A549 (cell line): ENCODE results near the gene EFCAB14. TPM values are rescaled to one million over a fixed set of nuclear protein-coding genes. Genes with fewer than 3 reads are reported as not detected.

Experiments
- ATAC-seq, 2 experiments: fragments of 200-7000 bp in 1 of 2; fragments of >200 bp in 1 of 2; cut with Nextera tagmentation in 1 of 2; cut with Tn5 transposase in 1 of 2; 3 replicates each; pipeline versions ENCODE4 v1.8.0 to v1.9.1; 2018 to 2020; ENCODE audit warnings: mild to moderate bottlenecking in 1 of 2, moderate library complexity in 1 of 2
- CTCF ChIA-PET: fragments of 300-600 bp; sonication (Branson Sonifier 250); formaldehyde crosslinking; extraction: SDS; loops from one replicate; lab custom pipeline; 2021; ENCODE audit warnings: antibody characterized with exemption, inconsistent platforms; lab: Yijun Ruan, JAX
- POLR2A ChIA-PET: fragments of 350-600 bp; formaldehyde crosslinking; extraction: SDS; loops from one replicate; lab custom pipeline; 2021; ENCODE audit warnings: antibody characterized with exemption, inconsistent platforms; lab: Yijun Ruan, JAX
- DNase-seq, 2 experiments: peaks; one replicate each; pipeline versions ENCODE4 v3.0.0 to v3.0.0-alpha.2; 2011 to 2016; ENCODE audit warnings: low read depth in 1 of 2, low spot score in 1 of 2
- FAIRE-seq: peaks from 2 replicates; lab custom pipeline; 2011; peaks lifted over from hg19 to GRCh38; lab: Jason Lieb, UNC
- H3K27ac ChIP-seq, 2 experiments: fragments of >200 bp; sonication (Bioruptor Twin); formaldehyde crosslinking; 3 replicates each; pipeline ENCODE4 v1.5.1; 2016 to 2017
- H3K4me1 ChIP-seq: fragments of >200 bp; sonication (Bioruptor Twin); formaldehyde crosslinking; 3 replicates; pipeline ENCODE4 v1.6.1; 2016
- H3K4me2 ChIP-seq: fragments of >200 bp; sonication (Bioruptor Twin); formaldehyde crosslinking; 3 replicates; pipeline ENCODE4 v1.6.1; 2016
- H3K4me3 ChIP-seq: fragments of >200 bp; sonication (Bioruptor Twin); formaldehyde crosslinking; 3 replicates; pipeline ENCODE4 v1.5.1; 2016
- H3K9me3 ChIP-seq: fragments of >200 bp; sonication (Bioruptor Twin); formaldehyde crosslinking; 3 replicates; pipeline ENCODE4 v1.6.1; 2016
- CBX2 ChIP-seq: fragments of 200-600 bp; sonication (generic); IDR thresholded peaks from 2 replicates; pipeline ENCODE4 v1.6.1; 2016; ENCODE audit warnings: low read depth, mild to moderate bottlenecking, borderline replicate concordance
- CHD2 ChIP-seq: fragments of 150-350 bp; IDR thresholded peaks from 2 replicates; pipeline ENCODE4 v1.6.1; 2014; ENCODE audit warnings: low read length; ENCODE audit not compliant: partially characterized antibody
- CHD4 ChIP-seq: fragments of 200-600 bp; sonication (generic); IDR thresholded peaks from 2 replicates; pipeline ENCODE4 v1.6.1; 2016; ENCODE audit warnings: antibody characterized with exemption, mild to moderate bottlenecking, borderline replicate concordance
- CTCF ChIP-seq: fragments of >200 bp; sonication (Bioruptor Twin); formaldehyde crosslinking; IDR thresholded peaks from 3 replicates; pipeline ENCODE4 v1.5.1; 2016
- FOSB ChIP-seq: fragments of 250-450 bp; sonication (Bioruptor Pico); IDR thresholded peaks from 2 replicates; pipeline ENCODE4 v1.5.0; 2020; ENCODE audit warnings: mild to moderate bottlenecking, moderate library complexity
- FOSL2 ChIP-seq, 2 experiments: fragments of 450-650 bp in 1 of 2; fragments of >200 bp in 1 of 2; sonication (Bioruptor Twin) in 1 of 2; formaldehyde crosslinking; IDR thresholded peaks; 2 replicates each; pipeline versions ENCODE4 v1.5.0 to v1.6.1; 2016 to 2020; ENCODE audit warnings: mild to moderate bottlenecking in 1 of 2, moderate library complexity in 1 of 2
- HES2 ChIP-seq: fragments of >200 bp; sonication (Bioruptor Twin); formaldehyde crosslinking; IDR thresholded peaks from 2 replicates; pipeline ENCODE4 v1.6.1; 2016
- HOXA7 ChIP-seq: fragments of 250-450 bp; sonication (Bioruptor Pico); IDR thresholded peaks from 2 replicates; pipeline ENCODE4 v1.5.0; 2020; ENCODE audit warnings: mild to moderate bottlenecking, moderate library complexity
- MAFK ChIP-seq: fragments of 450-650 bp; IDR thresholded peaks from 2 replicates; pipeline ENCODE4 v1.6.1; 2014; ENCODE audit not compliant: partially characterized antibody
- MYC ChIP-seq: IDR thresholded peaks from 2 replicates; pipeline ENCODE4 v1.6.1; 2012; ENCODE audit warnings: mild to moderate bottlenecking, inconsistent platforms, low read length, improper control_type of control experiment, borderline replicate concordance
- NR3C1 ChIP-seq: fragments of >200 bp; sonication (Bioruptor Twin); formaldehyde crosslinking; IDR thresholded peaks from 3 replicates; pipeline ENCODE4 v1.6.1; 2017
- PBX3 ChIP-seq: IDR thresholded peaks from 2 replicates; pipeline ENCODE4 v1.6.1; 2012
- POLR2A ChIP-seq: IDR thresholded peaks from 2 replicates; pipeline ENCODE4 v1.6.1; 2012; ENCODE audit warnings: mild to moderate bottlenecking, low read length
- POLR2AphosphoS2 ChIP-seq: conservative IDR thresholded peaks from 2 replicates; pipeline ENCODE4 v1.6.1; 2012; ENCODE audit warnings: low read length, improper control_type of control experiment, inconsistent platforms
- RCOR1 ChIP-seq: fragments of 150-350 bp; IDR thresholded peaks from 2 replicates; pipeline ENCODE4 v1.6.1; 2014; ENCODE audit warnings: antibody characterized with exemption, low read length, low read depth
- REST ChIP-seq: fragments of 200-600 bp; sonication (generic); IDR thresholded peaks from 2 replicates; pipeline ENCODE4 v1.6.1; 2016; ENCODE audit warnings: antibody characterized with exemption, mild to moderate bottlenecking, moderate library complexity
- RNF2 ChIP-seq: fragments of 200-600 bp; sonication (generic); IDR thresholded peaks from 2 replicates; pipeline ENCODE4 v1.6.1; 2016; ENCODE audit warnings: low read depth, mild to moderate bottlenecking, antibody characterized with exemption, moderate library complexity, borderline replicate concordance
- SMC3 ChIP-seq: fragments of >200 bp; sonication (Bioruptor Twin); formaldehyde crosslinking; IDR thresholded peaks from 3 replicates; pipeline ENCODE4 v1.6.1; 2018; ENCODE audit warnings: inconsistent platforms
- USF2 ChIP-seq: fragments of 450-650 bp; IDR thresholded peaks from 2 replicates; pipeline ENCODE4 v1.6.1; 2014; ENCODE audit warnings: antibody characterized with exemption
- WGBS: methylation state at CpG from one replicate; pipeline ENCODE4 v1.1.6; 2017; ENCODE audit errors: missing lambda C conversion rate; 5-methylcytosine and 5-hydroxymethylcytosine counted together
- polyA plus RNA-seq, 4 experiments: library from polyadenylated mRNA; depleted of rRNA in 3 of 4; stranded (reverse); fragments of >200 nt; fragmentation: RNase III in 1 of 4; extraction: RNeasy Plus Mini Kit Qiagen cat#74134 plus additional on column Dnase treatment in 1 of 4; gene quantifications; 2 replicates in 3 of 4; 3 replicates in 1 of 4; pipeline ENCODE4 v1.2.3, GENCODE V29; 2011 to 2017

The EFCAB14 gene
- polyA plus RNA-seq, 2 of the 4 experiments (the other 2 are of a cell fraction): 18.0 to 41.4 TPM

GRCh38 chr1:46703927-46704641 lies 14.8 kb downstream of the EFCAB14 start:
- Histone ChIP-seq H3K4me1 (no peaks in the 10 kb centered on the region), H3K27ac (no peak overlapping the region), H3K9me3 (no peaks in the 10 kb centered on the region), H3K4me2 (no peak overlapping the region), H3K4me3 (no peak overlapping the region)
- WGBS: 88% methylated on average over 3 of the region's 3 CpGs
- CTCF ChIA-PET: interaction anchor here (1.3 kb wide), 1 partner anchor 22 kb away, joined by 3 read pairs; no protein-coding TSS in a partner anchor
- ATAC-seq (no peak), FAIRE-seq (no peak), DNase-seq (no peak)
- POLR2A ChIA-PET: no interaction called here
- TF ChIP-seq CBX2 (no peak), MYC (no peak), MAFK (no peak), REST (no peak), PBX3 (no peak), SMC3 (no peak), RNF2 (no peak), CHD4 (no peak), CHD2 (no peak), HES2 (no peak), USF2 (no peak), FOSB (no peak), CTCF (no peak), NR3C1 (no peak), POLR2A (no peak), HOXA7 (CRISPR knock-in tag) (no peak), POLR2AphosphoS2 (no peak), RCOR1 (no peak), FOSL2 (IDR thresholded peaks at IDR 0.05) (no peak), FOSL2 (CRISPR knock-in tag; IDR thresholded peaks at IDR 0.05) (no peak)

GRCh38 chr1:46699666-46700065 lies 19.2 kb downstream of the EFCAB14 start:
- Histone ChIP-seq H3K4me1 (no peaks in the 10 kb centered on the region), H3K9me3 (no peaks in the 10 kb centered on the region)
- TF ChIP-seq CHD4 (no peak), REST (no peak)
- TF ChIP-seq, all 56 proteins: peak for 0
- DNase-seq: no peak
- Histone ChIP-seq H3K4me3 (no peak overlapping the region), H3K27ac (no peak overlapping the region), H3K4me2 (no peak overlapping the region)
- WGBS: 55% methylated on average over 3 of the region's 3 CpGs
- CTCF ChIA-PET: interaction anchor here (1.1 kb wide), 1 partner anchor 14 kb away, joined by 3 read pairs; no protein-coding TSS in a partner anchor
- no peak for ATAC-seq
- POLR2A ChIA-PET: no interaction called here
- FAIRE-seq: no peak
